HFFc6 (cell line): Measurements from ENCODE around the gene RPL10A. TPM values are rescaled to one million over a fixed set of nuclear protein-coding genes. Genes with fewer than 3 reads are reported as not detected.

ENCODE experiments used
- DNase-seq: peaks from one replicate; pipeline ENCODE4 v3.0.0-alpha.2; 2018
- H3K27ac Mint-ChIP-seq: 2 replicates; pipeline ENCODE4 v1.8.0; 2020; ENCODE audit warnings: mild to moderate bottlenecking, mixed read lengths
- H3K27me3 Mint-ChIP-seq: 2 replicates; pipeline ENCODE4 v1.8.0; 2021; ENCODE audit warnings: mild to moderate bottlenecking, moderate library complexity, mixed read lengths; ENCODE audit not compliant: insufficient read depth
- H3K36me3 Mint-ChIP-seq: 2 replicates; pipeline ENCODE4 v1.8.0; 2021; ENCODE audit warnings: low read depth, mixed read lengths
- H3K4me1 Mint-ChIP-seq: 2 replicates; pipeline ENCODE4 v1.8.0; 2020; ENCODE audit warnings: low read depth, mixed read lengths
- H3K4me3 Mint-ChIP-seq: 2 replicates; pipeline ENCODE4 v1.8.0; 2020; ENCODE audit warnings: mild to moderate bottlenecking, moderate library complexity, mixed read lengths
- H3K9me3 Mint-ChIP-seq: 2 replicates; pipeline ENCODE4 v1.8.0; 2020; ENCODE audit warnings: mild to moderate bottlenecking, mixed read lengths
- total RNA-seq, 6 experiments: library from RNA; stranded (reverse); fragmentation: NEBNext Ultra II Directional; extraction: Animal tissue kit (Norgen Biotek cat#: 25700); gene quantifications; 2 replicates in 1 of 6; 3 replicates in 5 of 6; pipeline ENCODE4 v1.2.3, GENCODE V29; 2021
- TF ChIP-seq, protein P1 (sequence below): fragments of 200-600 bp; sonication (generic); IDR thresholded peaks from 2 replicates; pipeline ENCODE4 v1.5.0; 2021; ENCODE audit warnings: antibody characterized with exemption, mild to moderate bottlenecking

RPL10A gene
- total RNA-seq, 6 experiments from 2014 or later: 1,220 to 1,355 (median 1,285) TPM

DNA sequence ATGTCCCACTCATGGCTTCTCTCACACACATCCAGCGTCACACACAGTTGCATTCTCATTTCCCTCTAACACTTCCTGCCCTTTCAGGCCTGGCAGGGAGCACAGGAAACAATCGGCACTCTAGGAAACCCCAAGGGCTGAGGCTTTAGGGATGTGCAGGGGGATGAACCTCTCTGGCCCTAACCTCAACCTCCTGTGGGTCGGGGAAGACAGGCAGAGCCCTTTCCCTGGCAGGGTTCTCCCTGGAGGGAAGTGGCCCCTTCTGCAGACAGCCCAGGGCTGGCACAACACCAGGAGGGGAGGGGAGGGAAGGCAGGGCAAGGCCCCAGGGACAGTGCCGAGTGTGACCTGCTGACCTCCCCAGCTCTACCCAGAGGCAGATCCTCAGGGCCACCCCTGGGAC is 26.0 kb downstream of the RPL10A start:
- no peaks in the 10 kb centered on the region for H3K9me3 Mint-ChIP-seq
- H3K36me3 Mint-ChIP-seq: no peaks in the 10 kb centered on the region
- peaks cover 62% of the 10 kb centered on the region for H3K4me1 Mint-ChIP-seq
- H3K27me3 Mint-ChIP-seq: peaks cover 3% of the 10 kb centered on the region
- DNase-seq: peak; percentile 44
- TF ChIP-seq, protein P1, sequence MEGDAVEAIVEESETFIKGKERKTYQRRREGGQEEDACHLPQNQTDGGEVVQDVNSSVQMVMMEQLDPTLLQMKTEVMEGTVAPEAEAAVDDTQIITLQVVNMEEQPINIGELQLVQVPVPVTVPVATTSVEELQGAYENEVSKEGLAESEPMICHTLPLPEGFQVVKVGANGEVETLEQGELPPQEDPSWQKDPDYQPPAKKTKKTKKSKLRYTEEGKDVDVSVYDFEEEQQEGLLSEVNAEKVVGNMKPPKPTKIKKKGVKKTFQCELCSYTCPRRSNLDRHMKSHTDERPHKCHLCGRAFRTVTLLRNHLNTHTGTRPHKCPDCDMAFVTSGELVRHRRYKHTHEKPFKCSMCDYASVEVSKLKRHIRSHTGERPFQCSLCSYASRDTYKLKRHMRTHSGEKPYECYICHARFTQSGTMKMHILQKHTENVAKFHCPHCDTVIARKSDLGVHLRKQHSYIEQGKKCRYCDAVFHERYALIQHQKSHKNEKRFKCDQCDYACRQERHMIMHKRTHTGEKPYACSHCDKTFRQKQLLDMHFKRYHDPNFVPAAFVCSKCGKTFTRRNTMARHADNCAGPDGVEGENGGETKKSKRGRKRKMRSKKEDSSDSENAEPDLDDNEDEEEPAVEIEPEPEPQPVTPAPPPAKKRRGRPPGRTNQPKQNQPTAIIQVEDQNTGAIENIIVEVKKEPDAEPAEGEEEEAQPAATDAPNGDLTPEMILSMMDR: no peak
- peak overlapping the region; percentile 68 for H3K27ac Mint-ChIP-seq
- H3K4me3 Mint-ChIP-seq: peak overlapping the region; percentile 40

DNA sequence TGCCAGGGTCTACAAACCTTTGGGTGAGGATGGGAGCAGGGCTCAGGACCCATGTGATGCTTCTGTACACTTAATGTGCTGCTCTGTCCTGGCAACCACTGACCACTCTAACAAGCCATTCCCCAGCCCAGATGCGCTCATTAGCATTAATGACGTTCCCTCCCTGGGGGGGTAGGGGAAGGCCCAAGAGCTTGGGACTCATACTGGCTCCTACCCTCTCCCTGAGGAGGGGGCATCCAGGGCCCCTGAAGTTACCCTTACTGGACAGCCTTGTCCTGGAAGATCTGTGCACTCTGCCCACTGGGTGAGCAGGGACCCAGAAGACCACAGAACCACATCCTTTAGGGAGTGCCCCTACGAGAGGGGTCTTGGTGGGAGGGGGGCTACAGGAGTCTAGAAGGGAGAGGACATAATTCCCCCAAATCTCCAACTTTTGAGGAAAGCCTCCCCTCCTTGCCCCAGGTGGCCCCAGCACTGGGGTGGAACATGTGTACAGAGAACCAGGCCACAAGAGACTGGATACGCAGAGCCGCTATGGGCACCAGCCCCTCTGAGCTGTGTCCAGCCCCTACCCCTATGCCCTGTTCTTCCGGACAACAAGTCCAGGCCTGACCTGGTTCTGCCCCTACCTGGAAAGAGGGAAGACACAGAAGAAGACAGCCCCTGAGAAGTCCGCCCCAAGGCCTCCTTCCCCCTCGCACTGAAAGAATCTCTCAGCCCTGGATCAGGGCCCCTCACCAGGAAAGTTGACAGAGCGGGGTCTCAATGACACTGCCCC is 27.2 kb downstream of the RPL10A start:
- H3K9me3 Mint-ChIP-seq: no peaks in the 10 kb centered on the region
- TF ChIP-seq, protein P1: no peak
- peak overlapping the region; percentile 86 for H3K27ac Mint-ChIP-seq
- DNase-seq: no peak
- H3K27me3 Mint-ChIP-seq: peaks cover 3% of the 10 kb centered on the region
- H3K4me1 Mint-ChIP-seq: peaks cover 59% of the 10 kb centered on the region
- peak overlapping the region; percentile 92 for H3K4me3 Mint-ChIP-seq
- no peaks in the 10 kb centered on the region for H3K36me3 Mint-ChIP-seq

DNA sequence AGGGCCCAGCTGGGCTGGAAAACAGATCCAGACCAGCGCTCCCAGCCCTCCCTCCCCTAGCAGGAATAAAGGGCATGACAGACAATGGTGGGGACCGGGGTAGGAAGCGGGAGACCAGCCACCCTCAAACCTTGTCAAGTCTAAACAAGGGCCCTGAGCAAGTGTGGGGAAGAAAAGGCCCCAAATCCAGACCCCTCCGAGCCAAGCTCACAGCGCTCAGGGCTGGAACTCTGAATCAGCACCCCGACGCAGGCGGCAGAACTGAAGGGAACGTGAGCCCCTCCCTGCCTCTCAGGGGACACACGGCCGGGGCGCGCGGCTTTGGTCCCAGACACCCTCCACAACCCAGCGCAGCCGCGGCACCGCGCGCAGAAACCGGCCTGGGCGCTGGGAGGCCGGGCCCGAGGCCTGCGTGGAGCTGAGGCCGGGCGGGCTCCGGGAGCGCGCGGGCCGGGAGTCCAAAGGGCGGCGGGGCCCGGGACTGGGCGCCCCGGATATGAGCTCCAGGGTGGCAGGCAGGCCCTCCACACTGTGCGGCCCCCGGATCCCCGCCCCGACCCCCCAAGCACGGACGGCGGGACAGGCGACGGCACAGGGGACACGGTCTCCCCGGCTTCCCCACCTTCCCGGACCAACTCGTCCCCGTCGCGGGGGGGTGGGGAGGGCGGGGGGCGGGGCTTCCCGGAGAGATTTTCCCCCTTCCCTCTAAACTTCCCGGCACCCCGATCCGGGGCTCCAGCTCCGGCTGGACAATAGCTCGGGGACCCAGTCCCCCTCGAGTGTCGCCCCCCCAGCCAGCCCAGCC is 28.0 kb downstream of the RPL10A start:
- Mint-ChIP-seq H3K4me3 (peak overlapping the region; percentile 92), H3K36me3 (no peaks in the 10 kb centered on the region), H3K4me1 (peaks cover 59% of the 10 kb centered on the region), H3K9me3 (no peaks in the 10 kb centered on the region), H3K27ac (peak overlapping the region; percentile 86), H3K27me3 (peaks cover 3% of the 10 kb centered on the region)
- TF ChIP-seq, protein P1: no peak
- DNase-seq: no peak

DNA sequence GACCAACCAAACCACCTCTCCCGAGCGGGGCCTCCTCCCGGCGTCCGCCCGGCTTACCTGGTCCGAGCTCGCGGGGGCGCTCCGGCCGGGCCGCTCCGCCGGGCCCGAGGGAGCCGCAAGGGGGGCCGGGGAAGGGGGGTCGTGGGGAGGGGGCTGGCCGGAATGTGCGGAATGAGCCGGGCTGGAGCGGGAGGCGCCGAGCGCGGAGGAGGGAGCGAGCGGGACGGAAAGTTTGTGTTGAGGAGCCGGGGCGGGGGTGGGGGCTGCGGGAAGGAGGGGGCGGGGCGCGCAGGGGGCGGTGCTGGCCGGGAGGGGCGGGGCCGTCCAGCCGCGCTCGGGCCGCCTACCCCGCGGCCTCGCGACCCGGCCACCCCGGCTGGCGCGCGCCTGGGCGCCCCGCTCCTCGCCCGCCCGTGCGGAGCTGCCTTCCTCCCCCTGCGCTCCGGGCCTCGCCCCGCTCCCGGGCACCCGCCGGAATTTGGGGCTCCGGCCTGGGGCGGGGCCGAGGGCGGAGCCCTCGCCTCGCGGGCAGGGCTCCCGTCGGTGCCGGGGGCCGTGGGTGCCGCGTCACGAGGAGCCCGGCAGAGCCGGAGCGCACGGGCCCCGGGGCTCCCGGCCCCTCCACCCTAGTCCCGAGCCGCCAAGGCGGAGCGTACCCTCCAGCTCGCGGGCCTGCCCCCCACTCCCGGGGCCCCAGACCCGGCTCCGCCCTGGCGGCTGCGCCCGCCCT is 28.8 kb downstream of the RPL10A start, which contains the start of gene TEAD3:
Gene TEAD3, minus strand, starts transcription at position 239 of the 730 bp plus-strand sequence.
- Mint-ChIP-seq H3K9me3 (no peaks in the 10 kb centered on the region), H3K27me3 (peaks cover 3% of the 10 kb centered on the region), H3K4me1 (peaks cover 53% of the 10 kb centered on the region), H3K4me3 (peak within 1 kb of the TSS; percentile 92), H3K36me3 (no peaks in the 10 kb centered on the region), H3K27ac (peak within 1 kb of the TSS; percentile 87)
- DNase-seq: peak; percentile 59
- TF ChIP-seq, protein P1: no peak
